Retinal pigment epithelial cell (primary cell): ENCODE results near the gene LYSMD2.

Experiments used
- DNase-seq: peaks from one replicate; pipeline ENCODE4 v3.0.0-alpha.2; 2010; ENCODE audit warnings: low read depth
- H3K4me3 ChIP-seq: 2 replicates; pipeline ENCODE4 v1.5.1; 2011; ENCODE audit warnings: mild to moderate bottlenecking, low read length, control low read depth, moderate library complexity
- CTCF ChIP-seq: conservative IDR thresholded peaks from 2 replicates; pipeline ENCODE4 v1.5.1; 2011; ENCODE audit warnings: low read depth, low read length, control low read depth, inconsistent platforms

LYSMD2 gene

GRCh38 chr15:51738553-51738952, 1.1 kb upstream of the LYSMD2 start:
- DNase-seq, result no peak
- no peak overlapping the region for H3K4me3 ChIP-seq
- TF ChIP-seq CTCF, result no peak

- DNase-seq, result no peak
- TF ChIP-seq CTCF, result no peak
- peak overlapping the region; percentile 60 for H3K4me3 ChIP-seq
These were observed 519 bp downstream of the LYSMD2 start for GRCh38 chr15:51736751-51737521.

GRCh38 chr15:51736069-51736468, 1.4 kb downstream of the LYSMD2 start:
- TF ChIP-seq CTCF, result no peak
- H3K4me3 ChIP-seq, result no peak overlapping the region
- no peak for DNase-seq

GRCh38 chr15:51735228-51736010, 2.0 kb downstream of the LYSMD2 start:
- DNase-seq, result no peak
- TF ChIP-seq CTCF, result no peak
- no peak overlapping the region for H3K4me3 ChIP-seq

GRCh38 chr15:51732646-51733045, 4.8 kb downstream of the LYSMD2 start:
- no peak for TF ChIP-seq CTCF
- H3K4me3 ChIP-seq, result no peak overlapping the region
- no peak for DNase-seq

GRCh38 chr15:51731549-51732267, 5.7 kb downstream of the LYSMD2 start:
- no peak for TF ChIP-seq CTCF
- no peak overlapping the region for H3K4me3 ChIP-seq
- no peak for DNase-seq
